TTC549 (cell line): Measurements from ENCODE around the gene MBD3.
"Not testable (repeated sequence)": the region's sequence is repeated elsewhere in the genome, so short reads cannot be mapped to it uniquely, and the experiment has no call there.

ENCODE experiments used
- FAIRE-seq: peaks from 2 replicates; lab custom pipeline; 2012; peaks lifted over from hg19 to GRCh38; lab: Jason Lieb, UNC

MBD3 gene, protein sequence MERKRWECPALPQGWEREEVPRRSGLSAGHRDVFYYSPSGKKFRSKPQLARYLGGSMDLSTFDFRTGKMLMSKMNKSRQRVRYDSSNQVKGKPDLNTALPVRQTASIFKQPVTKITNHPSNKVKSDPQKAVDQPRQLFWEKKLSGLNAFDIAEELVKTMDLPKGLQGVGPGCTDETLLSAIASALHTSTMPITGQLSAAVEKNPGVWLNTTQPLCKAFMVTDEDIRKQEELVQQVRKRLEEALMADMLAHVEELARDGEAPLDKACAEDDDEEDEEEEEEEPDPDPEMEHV

DNA sequence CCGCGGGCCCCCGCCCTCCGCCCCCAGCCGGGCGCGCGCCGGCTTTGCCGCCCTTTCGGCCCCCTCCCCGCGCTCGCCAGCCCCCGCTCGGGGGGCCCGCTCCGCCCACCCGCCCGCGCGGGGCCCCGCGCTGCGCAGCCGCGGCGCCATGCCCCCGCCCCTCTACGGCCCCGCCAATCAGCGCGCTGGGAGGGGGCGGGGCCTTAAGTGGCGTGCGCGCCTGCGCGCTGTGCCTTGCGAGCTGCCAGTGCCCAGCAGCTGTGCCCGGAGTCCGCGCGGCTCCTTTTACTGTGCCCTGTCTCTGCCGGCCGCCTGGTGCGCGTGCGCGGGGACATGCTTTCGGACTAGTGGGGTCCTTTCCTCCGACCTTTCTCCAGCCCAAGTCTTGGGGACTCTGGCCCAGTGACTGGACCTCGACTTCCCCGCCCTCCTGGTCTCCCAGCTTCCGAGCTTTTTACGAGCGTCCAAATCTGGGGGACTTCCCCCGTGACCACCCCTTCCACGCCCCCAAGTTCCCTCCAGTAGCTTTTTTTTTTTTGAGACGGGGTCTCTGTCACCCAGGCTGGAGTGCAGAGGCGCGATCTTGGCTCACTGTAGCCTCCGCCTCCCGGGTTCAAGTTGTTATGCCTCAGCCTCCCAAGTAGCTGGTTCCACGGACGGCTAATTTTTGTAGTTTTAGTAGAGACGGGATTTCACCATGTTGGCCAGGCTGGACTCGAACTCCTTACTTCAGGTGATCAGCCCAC lies at the start of gene MBD3:
MBD3 (minus strand) TSS at position 111 of the 746 bp plus-strand sequence. CDS start 234 bp downstream, outside the sequence.
- no peak for FAIRE-seq

GRCh38 chr19:1640893-1641448 lies 48.3 kb upstream of the MBD3 start:
- FAIRE-seq: not testable (repeated sequence)

DNA sequence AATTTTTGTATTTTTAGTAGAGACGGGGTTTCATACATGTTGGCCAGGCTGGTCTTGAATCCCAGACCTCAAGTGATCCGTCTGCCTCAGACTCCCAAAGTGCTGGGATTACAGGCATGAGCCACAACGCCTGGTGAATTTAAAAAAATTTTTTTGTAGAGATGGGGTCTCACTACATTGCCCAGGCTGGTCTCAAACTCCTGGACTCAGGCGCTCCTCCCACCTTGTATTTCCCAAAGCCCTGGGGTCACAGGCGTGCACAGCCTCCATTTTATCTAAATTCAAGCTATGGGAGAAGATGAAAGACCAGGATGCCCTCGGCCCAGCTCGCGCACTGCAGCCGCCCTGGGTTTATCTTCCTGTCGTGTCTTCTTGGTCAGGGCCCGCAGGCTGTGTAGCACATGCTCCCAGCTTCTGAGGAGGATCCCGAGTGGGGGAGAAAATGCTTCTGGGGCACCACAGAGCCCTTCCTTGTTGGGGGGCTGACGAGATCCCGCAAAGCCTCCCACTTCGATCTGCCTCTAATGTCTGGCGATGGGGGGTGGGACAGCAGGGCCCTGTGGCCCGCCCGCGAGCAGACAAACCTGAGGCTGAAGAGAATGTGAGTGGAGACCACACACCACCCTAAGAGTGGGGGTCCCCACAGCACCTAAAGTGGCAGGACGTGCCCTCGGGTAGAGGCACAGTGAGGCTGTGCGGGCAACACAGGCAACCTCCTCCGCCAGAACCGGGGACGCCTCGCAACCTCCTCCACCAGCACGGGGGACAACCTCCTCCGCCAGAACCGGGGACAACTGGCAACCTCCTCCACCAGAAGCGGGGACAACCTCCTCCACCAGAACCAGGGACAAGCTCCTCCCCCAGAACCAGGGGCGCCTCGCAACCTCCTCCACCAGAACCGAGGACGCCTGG lies 43.9 kb upstream of the MBD3 start:
- FAIRE-seq: no peak

DNA sequence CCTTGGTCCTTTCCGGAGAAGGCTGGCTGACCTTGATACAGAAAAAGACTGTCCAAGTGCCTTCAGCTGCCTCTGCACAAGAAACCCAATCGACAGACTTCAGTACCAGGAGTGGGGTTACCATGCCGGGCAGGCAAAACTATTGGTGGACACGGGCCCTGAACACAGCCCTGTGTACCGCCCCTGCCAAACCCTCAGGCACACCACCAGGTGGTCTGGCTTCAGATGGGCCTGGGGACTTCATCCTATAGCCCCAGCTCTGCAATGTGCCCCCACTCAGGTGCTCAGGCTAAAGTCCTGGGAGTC lies 42.2 kb upstream of the MBD3 start:
- no peak for FAIRE-seq

GRCh38 chr19:1634242-1634937 lies 41.7 kb upstream of the MBD3 start:
- FAIRE-seq: no peak

DNA sequence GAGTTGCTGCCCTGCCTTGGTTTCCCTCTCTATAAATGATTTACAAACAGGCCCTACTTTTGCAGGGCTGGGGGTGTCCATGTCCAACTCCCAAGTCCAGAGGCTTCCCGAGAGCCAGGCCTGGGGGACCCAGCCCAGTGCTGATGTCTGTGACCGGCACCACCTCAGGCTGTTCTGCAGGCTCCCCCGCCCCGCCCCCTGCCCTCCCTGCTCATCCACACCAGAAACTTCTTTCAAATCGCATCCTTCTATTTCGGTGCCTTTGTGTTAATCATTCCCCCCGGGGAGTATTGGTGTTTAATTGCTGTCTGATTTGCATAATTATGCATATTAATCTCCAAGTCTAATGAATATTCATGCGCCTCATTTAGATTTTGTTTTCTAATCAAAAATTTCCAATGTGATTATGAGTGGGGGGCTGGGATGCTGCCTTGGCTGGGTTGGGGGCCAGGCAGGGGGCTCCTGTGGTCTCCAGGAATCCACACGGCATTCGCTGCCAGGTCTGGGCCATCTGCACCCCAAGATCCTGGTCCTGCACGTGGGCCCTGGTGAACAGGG lies 40.7 kb upstream of the MBD3 start:
- no peak for FAIRE-seq

GRCh38 chr19:1632462-1633268 lies 40.0 kb upstream of the MBD3 start:
- no peak for FAIRE-seq

GRCh38 chr19:1631557-1632100 lies 39.0 kb upstream of the MBD3 start:
- FAIRE-seq: no peak

GRCh38 chr19:1630811-1631210 lies 38.1 kb upstream of the MBD3 start:
- no peak for FAIRE-seq

DNA sequence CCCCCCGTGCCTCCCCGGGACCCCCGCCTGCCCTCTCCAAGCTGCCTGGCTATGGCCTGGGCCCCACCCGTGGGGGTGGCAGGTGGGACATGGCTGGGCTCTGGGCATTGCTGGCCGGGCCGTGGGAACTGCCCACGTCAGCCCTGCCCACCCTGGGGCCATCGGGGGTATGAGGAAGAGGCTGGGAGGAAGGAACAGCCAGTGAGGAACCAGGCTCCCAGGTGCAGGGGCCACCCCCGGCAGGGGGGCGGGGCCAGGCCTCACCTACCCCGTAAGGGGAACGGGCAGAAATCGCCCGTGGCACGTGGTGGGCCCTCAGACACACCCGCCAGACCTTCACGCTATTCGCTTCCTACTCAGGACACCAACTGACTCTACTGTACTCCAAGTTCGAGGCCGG lies 37.3 kb upstream of the MBD3 start:
- FAIRE-seq: no peak

- FAIRE-seq: no peak
These were observed 36.7 kb upstream of the MBD3 start for GRCh38 chr19:1629256-1629808.

- no peak for FAIRE-seq
These were observed 34.5 kb upstream of the MBD3 start for GRCh38 chr19:1627194-1627593.

GRCh38 chr19:1626417-1627010 lies 33.8 kb upstream of the MBD3 start:
- FAIRE-seq: no peak

DNA sequence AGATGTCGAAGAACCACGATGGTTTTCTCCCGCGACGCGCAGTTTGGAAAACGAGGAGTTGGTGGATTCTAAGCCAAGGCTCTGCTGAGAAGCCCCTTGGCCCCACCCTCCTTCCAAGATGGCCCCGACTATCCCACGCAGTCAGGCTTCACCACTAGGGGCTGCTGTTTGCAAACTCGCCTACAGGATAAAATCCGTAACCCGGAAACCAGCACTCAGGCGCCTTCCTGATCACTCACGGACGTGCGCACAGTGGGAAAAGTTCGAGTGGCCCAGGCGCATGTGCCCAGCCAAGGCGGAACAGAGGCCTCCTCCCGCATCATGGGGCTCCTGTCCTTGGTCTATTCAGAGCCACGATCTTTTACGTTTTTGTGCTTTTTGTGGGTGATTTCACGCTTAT lies 31.8 kb upstream of the MBD3 start:
- FAIRE-seq: no peak

DNA sequence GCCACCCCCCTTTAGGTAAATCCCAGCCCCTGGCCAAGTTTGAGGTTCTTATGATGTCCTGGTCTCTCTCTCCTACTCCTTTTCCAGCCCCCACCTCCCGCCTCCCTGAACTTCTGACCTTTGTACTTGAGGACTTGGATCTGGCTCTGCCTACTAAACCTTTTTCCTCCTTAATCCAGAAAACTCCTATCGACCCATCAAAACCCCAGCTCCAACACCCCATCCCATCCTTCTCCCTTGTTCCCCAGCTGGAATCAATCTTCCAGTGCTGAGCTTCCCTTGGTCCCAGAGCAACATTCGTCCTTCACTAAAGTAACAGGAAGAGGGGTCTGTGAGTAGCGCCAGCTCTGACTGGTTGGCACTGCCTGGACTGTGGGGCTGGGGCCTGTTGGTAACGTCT lies 29.9 kb upstream of the MBD3 start:
- FAIRE-seq: no peak

GRCh38 chr19:1622007-1622406 lies 29.3 kb upstream of the MBD3 start:
- FAIRE-seq: no peak

GRCh38 chr19:1621574-1621973 lies 28.9 kb upstream of the MBD3 start:
- no peak for FAIRE-seq

DNA sequence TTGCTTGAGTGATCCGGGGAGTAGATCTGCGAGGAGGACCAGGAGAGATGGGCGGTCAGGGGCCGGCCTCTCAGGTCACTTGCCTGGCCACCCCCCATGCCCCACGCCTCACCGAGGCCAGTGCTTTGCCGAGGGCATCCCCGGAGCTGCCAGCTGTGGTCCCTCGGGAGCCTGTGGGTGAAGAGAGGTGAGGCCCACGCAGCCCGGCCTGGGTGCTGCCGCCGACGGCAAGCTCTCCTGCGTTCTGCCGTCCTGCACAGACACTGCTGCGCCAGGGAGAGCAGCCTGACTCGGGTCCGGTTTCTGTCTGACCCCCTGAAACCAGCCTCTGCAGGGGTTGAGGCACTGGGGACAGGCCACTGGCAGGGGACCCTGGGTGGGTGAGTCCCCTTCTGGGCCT lies 28.4 kb upstream of the MBD3 start:
- FAIRE-seq: no peak

DNA sequence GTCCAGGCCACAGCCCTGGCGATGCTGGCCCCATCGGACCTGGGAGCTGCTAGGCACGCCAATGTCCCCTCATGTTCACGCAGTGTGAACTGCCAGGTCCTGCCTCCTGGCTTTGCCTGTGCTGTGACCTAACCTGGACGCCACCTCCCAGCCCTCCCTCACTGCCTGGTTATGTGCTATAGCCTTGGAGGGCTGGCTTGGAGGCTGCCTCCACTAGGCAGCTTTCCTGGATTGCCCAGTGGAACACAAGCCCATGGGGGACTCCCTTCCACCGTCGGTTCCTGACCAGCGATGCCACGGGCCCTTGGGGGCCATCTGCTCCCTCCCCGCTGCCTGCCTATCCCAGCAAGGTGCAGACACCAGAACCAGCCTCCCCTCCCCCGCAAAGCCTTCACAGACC lies 27.8 kb upstream of the MBD3 start:
- FAIRE-seq: no peak

DNA sequence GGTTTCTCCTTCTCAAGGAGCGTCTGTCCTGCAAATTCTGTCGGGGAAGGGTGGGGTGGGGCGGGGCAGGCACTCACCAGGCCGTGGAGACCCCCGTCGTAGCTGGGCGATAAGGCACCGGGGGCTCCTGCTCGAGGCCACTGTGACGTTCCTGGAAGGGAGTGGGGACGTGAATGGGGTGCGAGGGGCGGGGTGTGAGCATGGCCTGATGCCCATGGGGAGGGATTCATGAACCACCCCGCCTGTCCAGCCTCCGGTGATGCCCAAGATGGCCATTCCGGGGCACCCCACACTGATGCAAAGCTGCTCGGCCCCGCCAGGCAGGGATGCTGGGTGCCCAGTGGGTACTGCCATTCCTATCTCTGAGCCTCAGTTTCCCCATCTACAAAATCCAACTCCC lies 27.0 kb upstream of the MBD3 start:
- FAIRE-seq: no peak
